ENCODE measurements around the gene RTP1.

Gene RTP1

GRCh38 chr3:187242435-187242834 is 45.1 kb downstream of the RTP1 start:
- no peak for DNase-seq (ENCODE audit: low spot score)

DNA sequence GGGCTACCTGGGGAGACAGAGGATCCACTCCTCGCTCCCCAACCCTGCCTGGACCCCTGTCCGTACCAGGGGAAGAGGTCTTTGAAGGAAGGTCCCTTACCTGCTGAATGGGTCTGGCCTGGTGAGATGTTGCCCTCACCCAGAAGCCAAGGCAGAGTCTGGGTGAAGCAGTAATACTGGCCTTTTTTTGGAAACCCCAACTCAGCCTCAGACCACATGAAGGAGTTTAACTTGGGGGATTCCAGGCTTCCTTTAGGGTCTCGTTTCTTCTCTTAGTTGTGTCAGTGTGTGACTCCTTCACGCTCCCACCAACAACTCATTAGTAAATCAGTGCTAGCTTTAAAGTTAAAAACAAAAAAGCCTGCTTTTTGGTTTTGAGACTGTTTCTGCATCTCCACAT is 45.6 kb downstream of the RTP1 start:
- DNase-seq (ENCODE audit: low spot score) = no peak

GRCh38 chr3:187243933-187244524 is 46.7 kb downstream of the RTP1 start:
- no peak for DNase-seq (ENCODE audit: low spot score)

GRCh38 chr3:187247398-187247797 is 50.1 kb downstream of the RTP1 start:
- no peak for DNase-seq (ENCODE audit: low spot score)
